Ovary (tissue), 9 donors: ENCODE data around the gene LHX2. TPM values are rescaled to one million over a fixed set of nuclear protein-coding genes. Genes with fewer than 3 reads are reported as not detected.

ENCODE experiments used
- DNase-seq, 5 donors: peaks; one replicate each; pipeline ENCODE4 v3.0.0-alpha.2; 2019 to 2020
- H3K27ac ChIP-seq, 2 donors: fragments of 200-600 bp; one replicate each; pipeline versions ENCODE4 v1.5.1 to v1.8.0; 2019 to 2022
- H3K27me3 ChIP-seq: fragments of 200-600 bp; one replicate; pipeline ENCODE4 v1.8.0; 2022
- H3K36me3 ChIP-seq: fragments of 200-600 bp; sonication (generic); one replicate; pipeline ENCODE4 v1.5.1; 2019
- H3K4me1 ChIP-seq: one replicate; pipeline ENCODE4 v1.8.1; 2013; ENCODE audit warnings: mild to moderate bottlenecking, moderate library complexity; ENCODE audit not compliant: insufficient read depth
- H3K4me3 ChIP-seq: fragments of 200-600 bp; sonication (generic); one replicate; pipeline ENCODE4 v1.5.1; 2017
- H3K9me3 ChIP-seq, 2 donors: fragments of 200-600 bp in 1 of 2; sonication (generic) in 1 of 2; one replicate each; pipeline versions ENCODE4 v1.5.1 to v1.8.1; 2013 to 2019; ENCODE audit warnings: mild to moderate bottlenecking in 1 of 2, moderate library complexity in 1 of 2
- CTCF ChIP-seq, 3 donors: fragments of 450-650 bp in 2 of 3; fragments of 200-600 bp in 1 of 3; IDR thresholded peaks; one replicate each; pipeline versions ENCODE4 v1.5.1 to v1.8.0; 2016 to 2022; ENCODE audit warnings: antibody characterized with exemption in 3 of 3, mild to moderate bottlenecking in 1 of 3
- EP300 ChIP-seq: sonication (generic); formaldehyde crosslinking; IDR thresholded peaks from one replicate; pipeline ENCODE4 v1.6.1; 2017; ENCODE audit warnings: antibody characterized with exemption
- POLR2A ChIP-seq: fragments of 450-650 bp; IDR thresholded peaks from one replicate; pipeline ENCODE4 v1.6.1; 2017; ENCODE audit warnings: antibody characterized with exemption, mild to moderate bottlenecking, moderate library complexity
- WGBS, 3 donors: extraction: QIAGEN DNeasy Blood & Tissue Kit in 1 of 3; methylation state at CpG; one replicate each; pipeline versions ENCODE4 v1.1.5 to v1.1.7; 2013 to 2017; 5-methylcytosine and 5-hydroxymethylcytosine counted together
- intact Hi-C, 4 donors: fragments of 100-400 bp; cut with DNase I; formaldehyde crosslinking; loops; one replicate each; pipeline versions ENCODE4 v1.11.0 to v1.15.1; 2022 to 2023
- polyA plus RNA-seq, 2 donors: library from polyadenylated mRNA; stranded (reverse); fragments of 200-250 nt in 1 of 2; fragments of 350-450 nt in 1 of 2; fragmentation: Illumina TruSeq in 1 of 2; extraction: RNeasy Lipid Tissue Mini Kit (QIAGEN cat#74804) in 1 of 2; gene quantifications; one replicate each; pipeline ENCODE4 v1.2.3, GENCODE V29; 2013 to 2014
- total RNA-seq, 7 donors: library from RNA; depleted of rRNA in 2 of 7; stranded (reverse); fragments of >200 nt in 2 of 7; fragmentation: NEBNext Ultra II Directional in 3 of 7; extraction: Animal tissue kit (Norgen Biotek cat#: 25700) in 3 of 7; gene quantifications; one replicate each; pipeline versions ENCODE4 v1.1.0 to v1.2.4, GENCODE V29; 2016 to 2023
- donor health status: DM: no; HTN: no; CAD: no; lungs with moderate emphysema.
- donor health status: DM: no; HTN: no; CAD: no.
- donor health status: Bipolar disorder and iron deficiency.
- donor health status: DM: yes; HTN: yes; CAD: no.
- donor health status: DM: no; HTN: no; CAD: no.
- donor health status: DM: yes; HTN: yes; CAD: no.

LHX2 gene
- total and polyA plus RNA-seq, 9 donors, result 0.10 to 17.0 (median 0.49) TPM; not detected in 5

GRCh38 chr9:123998278-123998925 lies 13.2 kb upstream of the LHX2 start:
- H3K4me3 ChIP-seq, result no peak overlapping the region
- H3K36me3 ChIP-seq, result no peaks in the 10 kb centered on the region
- intact Hi-C loops, result no loop called here
- TF ChIP-seq CTCF (IDR thresholded peaks at IDR 0.05), result no peak
- TF ChIP-seq EP300, result no peak
- TF ChIP-seq POLR2A, result no peak
- DNase-seq, result no peak
- H3K9me3 ChIP-seq, result peaks cover 0 to 5% of the 10 kb centered on the region in 2 donors
- H3K27me3 ChIP-seq, result peaks cover 12% of the 10 kb centered on the region
- H3K4me1 ChIP-seq, result peaks cover 2% of the 10 kb centered on the region
- WGBS, 3 donors, result 25 to 32% (median 25%) methylated on average over 6 of the region's 6 CpGs
- H3K27ac ChIP-seq, result no peak overlapping the region

GRCh38 chr9:123998970-123999621 lies 12.5 kb upstream of the LHX2 start:
- intact Hi-C loops, result no loop called here
- H3K27me3 ChIP-seq, result peaks cover 14% of the 10 kb centered on the region
- 2 to 6% (median 3%) methylated on average over 24 to 40 of the region's 43 CpGs for WGBS, 3 donors
- no peak overlapping the region for H3K4me3 ChIP-seq
- H3K9me3 ChIP-seq, result peaks cover 0 to 5% of the 10 kb centered on the region in 2 donors
- no peak overlapping the region for H3K27ac ChIP-seq
- DNase-seq, result no peak
- peaks cover 2% of the 10 kb centered on the region for H3K4me1 ChIP-seq
- TF ChIP-seq CTCF (IDR thresholded peaks at IDR 0.05) (no peak), EP300 (no peak), POLR2A (no peak)
- no peaks in the 10 kb centered on the region for H3K36me3 ChIP-seq

- Histone ChIP-seq H3K4me3 (no peak overlapping the region), H3K27ac (no peak overlapping the region), H3K27me3 (peaks cover 14% of the 10 kb centered on the region), H3K9me3 (peaks cover 0 to under 1% of the 10 kb centered on the region in 2 donors), H3K36me3 (no peaks in the 10 kb centered on the region), H3K4me1 (peaks cover 2% of the 10 kb centered on the region)
- WGBS, 3 donors, result 0 to 1% (median 0%) methylated on average over 1 to 60 of the region's 64 CpGs
- DNase-seq, result no peak
- intact Hi-C loops, result no loop called here
- TF ChIP-seq POLR2A (no peak), CTCF (IDR thresholded peaks at IDR 0.05) (no peak), EP300 (no peak)
Observed at GRCh38 chr9:123999661-124000060, 11.9 kb upstream of the LHX2 start.

- no peak for DNase-seq
- no peak for TF ChIP-seq CTCF (IDR thresholded peaks at IDR 0.05)
- TF ChIP-seq POLR2A, result no peak
- no peak for TF ChIP-seq EP300
- H3K9me3 ChIP-seq, result no peaks in the 10 kb centered on the region
- H3K36me3 ChIP-seq, result no peaks in the 10 kb centered on the region
- 3 to 5% (median 3%) methylated on average over 21 to 35 of the region's 35 CpGs for WGBS, 3 donors
- peaks cover 14% of the 10 kb centered on the region for H3K27me3 ChIP-seq
- intact Hi-C loops, result no loop called here
- H3K4me3 ChIP-seq, result no peak overlapping the region
- H3K4me1 ChIP-seq, result peaks cover 2% of the 10 kb centered on the region
- H3K27ac ChIP-seq, result no peak overlapping the region
Observed at GRCh38 chr9:124000161-124000783, 11.3 kb upstream of the LHX2 start.
